Measurements from ENCODE around the gene MAML3.

DNA sequence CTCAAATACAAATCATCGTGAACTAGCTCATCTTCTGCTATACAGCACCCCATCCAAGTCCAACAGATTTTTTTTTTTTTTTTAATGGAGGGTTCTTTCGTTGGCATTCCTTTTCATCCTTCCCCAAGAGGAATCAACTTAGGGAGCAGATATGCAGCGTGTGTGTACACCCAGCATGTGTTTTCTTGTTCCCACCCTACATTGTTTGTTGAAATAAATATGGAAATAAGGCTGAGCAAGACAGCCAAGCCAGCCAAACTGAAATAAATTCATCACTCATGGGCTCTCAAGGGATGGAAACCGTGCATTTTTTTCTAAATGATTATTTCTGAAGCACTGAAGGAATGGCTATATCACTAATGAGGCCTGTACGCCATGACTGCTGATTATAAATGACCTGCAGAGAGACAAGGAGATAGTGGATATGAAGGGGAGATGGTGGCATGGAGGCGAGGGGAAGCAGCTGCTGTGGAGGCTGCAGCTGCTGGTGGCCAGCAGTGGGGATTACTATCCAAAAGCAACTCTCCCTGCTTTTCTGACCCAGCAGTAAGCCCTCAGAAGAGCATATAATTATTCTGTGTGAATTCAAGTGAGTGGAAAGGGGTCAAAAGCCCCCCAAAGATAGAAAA is 314.5 kb downstream of the MAML3 start:
- TF ChIP-seq, protein P1, sequence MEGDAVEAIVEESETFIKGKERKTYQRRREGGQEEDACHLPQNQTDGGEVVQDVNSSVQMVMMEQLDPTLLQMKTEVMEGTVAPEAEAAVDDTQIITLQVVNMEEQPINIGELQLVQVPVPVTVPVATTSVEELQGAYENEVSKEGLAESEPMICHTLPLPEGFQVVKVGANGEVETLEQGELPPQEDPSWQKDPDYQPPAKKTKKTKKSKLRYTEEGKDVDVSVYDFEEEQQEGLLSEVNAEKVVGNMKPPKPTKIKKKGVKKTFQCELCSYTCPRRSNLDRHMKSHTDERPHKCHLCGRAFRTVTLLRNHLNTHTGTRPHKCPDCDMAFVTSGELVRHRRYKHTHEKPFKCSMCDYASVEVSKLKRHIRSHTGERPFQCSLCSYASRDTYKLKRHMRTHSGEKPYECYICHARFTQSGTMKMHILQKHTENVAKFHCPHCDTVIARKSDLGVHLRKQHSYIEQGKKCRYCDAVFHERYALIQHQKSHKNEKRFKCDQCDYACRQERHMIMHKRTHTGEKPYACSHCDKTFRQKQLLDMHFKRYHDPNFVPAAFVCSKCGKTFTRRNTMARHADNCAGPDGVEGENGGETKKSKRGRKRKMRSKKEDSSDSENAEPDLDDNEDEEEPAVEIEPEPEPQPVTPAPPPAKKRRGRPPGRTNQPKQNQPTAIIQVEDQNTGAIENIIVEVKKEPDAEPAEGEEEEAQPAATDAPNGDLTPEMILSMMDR (IDR thresholded peaks at IDR 0.05; ENCODE audit: insufficient read depth, low read depth, low read length): no peak
- no peak for TF ChIP-seq EZH2 (IDR thresholded peaks at IDR 0.05; ENCODE audit: insufficient read depth, low read length)

Data from astrocyte (in vitro differentiated cells and primary cell).